HAP-1 (cell line): ENCODE results near the gene CCND1.

ENCODE experiments used
- DNase-seq, 2 experiments: peaks; one replicate each; pipeline ENCODE4 v3.0.0-alpha.2; 2016 to 2020; ENCODE audit warnings: low spot score in 2 of 2
- H3K27me3 ChIP-seq: fragments of 250-450 bp; sonication (Bioruptor Pico); 2 replicates; pipeline ENCODE4 v1.5.1; 2020; ENCODE audit warnings: low read depth, mild to moderate bottlenecking, moderate library complexity
- H3K36me3 ChIP-seq: fragments of 250-450 bp; sonication (Bioruptor Pico); replicated peaks from 2 replicates; pipeline ENCODE4 v1.5.1; 2020; ENCODE audit warnings: mild to moderate bottlenecking
- H3K4me1 ChIP-seq: fragments of 250-450 bp; sonication (Bioruptor Pico); 2 replicates; pipeline ENCODE4 v1.5.1; 2020; ENCODE audit warnings: mild to moderate bottlenecking
- H3K4me3 ChIP-seq: fragments of 250-450 bp; sonication (Bioruptor Pico); 2 replicates; pipeline ENCODE4 v1.5.1; 2020; ENCODE audit warnings: mild to moderate bottlenecking, moderate library complexity
- H3K9me3 ChIP-seq: fragments of 250-450 bp; sonication (Bioruptor Pico); 2 replicates; pipeline ENCODE4 v1.5.1; 2020; ENCODE audit warnings: mild to moderate bottlenecking, moderate library complexity
- in situ Hi-C: fragments of 300-500 bp; cut with MboI; formaldehyde crosslinking; loops from 3 replicates; pipeline ENCODE4 v1.14.3; 2020; ENCODE audit warnings: low sequenced_read_pairs, inconsistent platforms, mixed read lengths

Gene CCND1

DNA sequence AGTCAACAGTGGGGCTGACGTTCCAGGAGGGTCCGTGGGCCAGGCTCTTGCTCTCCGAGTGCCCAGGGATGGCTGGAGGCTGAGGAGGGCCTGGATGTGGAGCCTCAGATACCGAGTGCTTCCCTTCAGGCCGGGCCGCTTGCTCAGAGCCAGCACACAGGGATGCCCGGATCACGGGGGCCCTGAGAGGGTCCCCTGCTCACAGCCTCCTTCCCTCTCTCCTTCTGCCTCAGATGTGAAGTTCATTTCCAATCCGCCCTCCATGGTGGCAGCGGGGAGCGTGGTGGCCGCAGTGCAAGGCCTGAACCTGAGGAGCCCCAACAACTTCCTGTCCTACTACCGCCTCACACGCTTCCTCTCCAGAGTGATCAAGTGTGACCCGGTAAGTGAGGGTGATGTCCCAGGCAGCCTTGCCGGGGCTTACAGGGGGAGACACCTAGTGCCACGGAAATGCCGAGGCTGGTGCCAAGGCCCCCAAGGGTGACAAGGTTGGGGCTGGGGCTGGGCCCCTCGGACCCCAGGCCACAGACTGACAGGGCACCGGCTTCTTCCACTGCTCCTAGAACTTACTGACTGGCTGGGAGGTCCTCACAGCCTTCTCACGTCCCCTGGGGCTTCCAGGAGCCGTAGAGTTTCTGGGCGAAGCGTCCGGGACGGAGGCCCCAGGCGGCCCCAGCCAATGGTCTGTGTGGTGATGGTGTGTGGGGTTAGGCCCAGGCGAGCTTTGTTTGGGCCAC, 7.0 kb downstream of the CCND1 start:
- Histone ChIP-seq H3K9me3 (no peaks in the 10 kb centered on the region), H3K27me3 (peaks cover 3% of the 10 kb centered on the region), H3K4me3 (no peak overlapping the region), H3K4me1 (peaks cover 8% of the 10 kb centered on the region; the same call in 1 of the 2 replicates), H3K36me3 (no peaks in the 10 kb centered on the region)
- DNase-seq: no peak
- in situ Hi-C loops: no loop called here

DNA sequence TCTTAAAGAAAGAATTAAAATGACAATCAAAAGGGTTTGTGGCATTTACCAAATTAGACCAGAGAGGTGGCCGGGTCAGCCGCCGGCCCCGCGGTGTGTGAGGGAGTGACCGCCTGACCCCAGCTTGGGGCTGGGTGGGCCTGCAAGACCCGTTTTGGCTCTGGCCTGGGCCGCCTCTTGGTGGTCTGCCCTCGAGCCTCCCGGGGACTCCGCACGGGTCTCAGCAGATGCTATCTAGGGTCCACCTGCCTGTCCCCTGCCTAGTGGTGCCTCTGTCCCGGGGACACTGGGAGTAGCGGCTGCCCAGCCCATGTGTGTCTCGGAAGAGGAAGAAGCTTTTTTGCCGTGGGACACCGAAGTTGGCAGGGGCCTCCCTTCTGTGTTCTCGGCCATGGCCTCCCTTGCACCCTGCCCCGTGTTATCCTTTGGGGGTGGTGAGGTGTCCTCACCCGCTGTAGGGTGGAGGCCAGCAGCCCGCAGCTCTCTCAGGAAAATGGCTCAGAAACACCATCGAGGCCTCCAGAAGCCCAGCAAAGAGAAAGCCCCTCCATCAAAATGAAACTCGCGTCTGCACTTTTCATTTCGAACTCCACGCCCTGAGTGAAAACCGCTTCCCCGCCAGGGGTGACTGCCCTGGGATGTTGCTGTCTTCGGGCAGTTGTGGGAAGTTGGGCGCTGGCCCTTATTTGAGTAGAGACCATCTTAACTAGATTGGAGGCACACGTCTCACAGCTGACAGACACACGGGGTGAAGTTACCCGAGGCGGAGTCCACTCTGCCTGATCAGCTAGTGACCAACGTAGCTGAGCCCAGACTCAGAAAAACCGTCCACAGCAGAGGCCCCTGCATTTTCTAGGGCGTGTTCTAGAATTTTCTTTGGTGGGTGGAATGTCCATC, 8.0 kb downstream of the CCND1 start:
- in situ Hi-C loops: no loop called here
- Histone ChIP-seq H3K9me3 (no peaks in the 10 kb centered on the region), H3K4me3 (no peak overlapping the region), H3K27me3 (no peaks in the 10 kb centered on the region), H3K4me1 (peaks cover 2% of the 10 kb centered on the region; the same call in 1 of the 2 replicates), H3K36me3 (no peaks in the 10 kb centered on the region)
- DNase-seq: no peak

DNA sequence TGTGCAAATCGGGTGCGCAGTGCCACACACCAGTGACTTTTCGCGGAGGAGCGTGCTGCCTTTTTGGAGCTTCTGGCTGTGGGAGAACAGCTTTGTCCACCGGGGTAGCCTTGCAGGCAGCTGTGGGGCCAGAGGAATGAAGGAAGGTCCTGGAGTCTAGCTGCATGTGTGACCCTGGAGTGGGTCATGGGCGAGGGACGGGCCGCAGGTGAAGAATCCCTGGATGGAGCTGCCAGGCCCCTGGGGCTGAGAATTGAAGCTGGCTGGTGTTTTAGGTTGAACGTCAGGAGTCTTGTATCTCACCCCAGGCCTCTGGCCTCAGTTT, 8.6 kb downstream of the CCND1 start:
- Histone ChIP-seq H3K9me3 (no peaks in the 10 kb centered on the region), H3K36me3 (no peaks in the 10 kb centered on the region), H3K4me1 (no peaks in the 10 kb centered on the region), H3K4me3 (no peak overlapping the region), H3K27me3 (no peaks in the 10 kb centered on the region)
- in situ Hi-C loops: no loop called here
- no peak for DNase-seq

DNA sequence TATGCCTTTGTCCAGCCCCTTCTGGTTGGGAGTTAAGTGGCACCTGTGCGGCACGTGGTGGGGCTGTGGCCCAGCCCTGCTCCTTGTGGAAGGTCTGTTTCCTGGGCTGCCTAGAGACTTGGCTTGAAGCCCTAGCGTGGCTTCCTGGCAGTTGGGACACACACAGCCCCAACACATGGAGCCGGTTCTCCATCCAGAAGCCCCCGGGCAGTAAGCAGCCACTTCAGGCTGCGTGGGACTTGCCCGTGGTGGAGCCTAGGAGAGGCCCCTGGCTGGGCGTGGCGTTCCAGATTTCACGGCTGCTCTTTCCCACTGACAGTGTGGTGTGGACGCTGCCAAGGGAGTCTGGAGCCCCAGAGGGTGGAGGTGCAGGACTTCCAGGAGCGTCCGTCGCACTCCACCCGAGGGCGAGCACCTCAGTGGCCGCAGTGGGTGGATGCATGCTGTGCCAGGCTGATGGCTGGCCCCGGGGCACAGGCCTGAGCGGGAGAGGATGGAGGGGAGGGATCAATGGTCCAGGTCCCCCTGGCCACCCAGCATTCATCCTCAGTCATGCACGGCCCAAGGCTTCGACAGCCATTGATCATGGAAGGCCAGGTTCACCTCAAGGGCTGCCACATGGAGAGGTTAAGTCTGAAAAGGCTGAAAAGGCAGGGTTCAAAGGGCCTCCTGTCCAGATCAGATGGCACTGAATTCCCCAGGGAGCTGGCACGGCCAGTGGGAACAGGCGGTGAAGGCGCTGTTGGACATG, 9.3 kb downstream of the CCND1 start:
- in situ Hi-C loops: loop anchor here (25.0 kb wide), 1 partner anchor 1388 kb away; the partner anchor contains the start of gene C11orf24
- DNase-seq: no peak
- Histone ChIP-seq H3K36me3 (no peaks in the 10 kb centered on the region), H3K4me3 (no peak overlapping the region), H3K4me1 (no peaks in the 10 kb centered on the region), H3K9me3 (no peaks in the 10 kb centered on the region), H3K27me3 (no peaks in the 10 kb centered on the region)

DNA sequence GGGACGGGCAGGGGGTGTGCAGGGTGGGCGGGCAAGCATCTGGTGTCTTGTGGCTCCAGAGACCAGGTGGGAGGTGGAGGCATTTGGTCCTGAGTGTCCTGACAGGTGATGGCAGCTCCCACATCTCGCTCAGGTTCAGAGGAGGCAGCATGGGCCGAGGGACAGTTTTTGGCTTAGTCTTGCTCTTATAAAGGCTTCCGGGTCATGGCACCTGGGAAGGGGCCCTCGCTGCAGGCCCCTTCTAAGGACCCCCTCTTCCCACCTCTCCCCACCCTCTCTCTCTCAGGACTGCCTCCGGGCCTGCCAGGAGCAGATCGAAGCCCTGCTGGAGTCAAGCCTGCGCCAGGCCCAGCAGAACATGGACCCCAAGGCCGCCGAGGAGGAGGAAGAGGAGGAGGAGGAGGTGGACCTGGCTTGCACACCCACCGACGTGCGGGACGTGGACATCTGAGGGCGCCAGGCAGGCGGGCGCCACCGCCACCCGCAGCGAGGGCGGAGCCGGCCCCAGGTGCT, 9.9 kb downstream of the CCND1 start:
- no peak overlapping the region for H3K4me3 ChIP-seq
- in situ Hi-C loops: loop anchor here (25.0 kb wide), 1 partner anchor 1389 kb away; the partner anchor contains the start of gene C11orf24
- no peaks in the 10 kb centered on the region for H3K4me1 ChIP-seq
- H3K9me3 ChIP-seq: no peaks in the 10 kb centered on the region
- H3K27me3 ChIP-seq: no peaks in the 10 kb centered on the region
- DNase-seq: no peak
- H3K36me3 ChIP-seq: no peaks in the 10 kb centered on the region

DNA sequence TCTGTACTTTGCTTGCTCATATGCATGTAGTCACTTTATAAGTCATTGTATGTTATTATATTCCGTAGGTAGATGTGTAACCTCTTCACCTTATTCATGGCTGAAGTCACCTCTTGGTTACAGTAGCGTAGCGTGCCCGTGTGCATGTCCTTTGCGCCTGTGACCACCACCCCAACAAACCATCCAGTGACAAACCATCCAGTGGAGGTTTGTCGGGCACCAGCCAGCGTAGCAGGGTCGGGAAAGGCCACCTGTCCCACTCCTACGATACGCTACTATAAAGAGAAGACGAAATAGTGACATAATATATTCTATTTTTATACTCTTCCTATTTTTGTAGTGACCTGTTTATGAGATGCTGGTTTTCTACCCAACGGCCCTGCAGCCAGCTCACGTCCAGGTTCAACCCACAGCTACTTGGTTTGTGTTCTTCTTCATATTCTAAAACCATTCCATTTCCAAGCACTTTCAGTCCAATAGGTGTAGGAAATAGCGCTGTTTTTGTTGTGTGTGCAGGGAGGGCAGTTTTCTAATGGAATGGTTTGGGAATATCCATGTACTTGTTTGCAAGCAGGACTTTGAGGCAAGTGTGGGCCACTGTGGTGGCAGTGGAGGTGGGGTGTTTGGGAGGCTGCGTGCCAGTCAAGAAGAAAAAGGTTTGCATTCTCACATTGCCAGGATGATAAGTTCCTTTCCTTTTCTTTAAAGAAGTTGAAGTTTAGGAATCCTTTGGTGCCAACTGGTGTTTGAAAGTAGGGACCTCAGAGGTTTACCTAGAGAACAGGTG, 11.1 kb downstream of the CCND1 start:
- no peaks in the 10 kb centered on the region for H3K9me3 ChIP-seq
- H3K4me3 ChIP-seq: no peak overlapping the region
- H3K36me3 ChIP-seq: no peaks in the 10 kb centered on the region
- H3K4me1 ChIP-seq: no peaks in the 10 kb centered on the region
- no peak for DNase-seq
- no peaks in the 10 kb centered on the region for H3K27me3 ChIP-seq
- in situ Hi-C loops: loop anchor here (25.0 kb wide), 1 partner anchor 1390 kb away; the partner anchor contains the start of gene C11orf24

DNA sequence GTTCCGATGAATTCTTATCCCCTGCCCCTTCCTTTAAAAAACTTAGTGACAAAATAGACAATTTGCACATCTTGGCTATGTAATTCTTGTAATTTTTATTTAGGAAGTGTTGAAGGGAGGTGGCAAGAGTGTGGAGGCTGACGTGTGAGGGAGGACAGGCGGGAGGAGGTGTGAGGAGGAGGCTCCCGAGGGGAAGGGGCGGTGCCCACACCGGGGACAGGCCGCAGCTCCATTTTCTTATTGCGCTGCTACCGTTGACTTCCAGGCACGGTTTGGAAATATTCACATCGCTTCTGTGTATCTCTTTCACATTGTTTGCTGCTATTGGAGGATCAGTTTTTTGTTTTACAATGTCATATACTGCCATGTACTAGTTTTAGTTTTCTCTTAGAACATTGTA, 12.0 kb downstream of the CCND1 start:
- no peaks in the 10 kb centered on the region for H3K27me3 ChIP-seq
- no peaks in the 10 kb centered on the region for H3K36me3 ChIP-seq
- H3K4me3 ChIP-seq: no peak overlapping the region
- H3K4me1 ChIP-seq: peaks cover 4% of the 10 kb centered on the region
- H3K9me3 ChIP-seq: no peaks in the 10 kb centered on the region
- in situ Hi-C loops: loop anchor here (25.0 kb wide), 1 partner anchor 1391 kb away; the partner anchor contains the start of gene C11orf24
- DNase-seq: no peak

DNA sequence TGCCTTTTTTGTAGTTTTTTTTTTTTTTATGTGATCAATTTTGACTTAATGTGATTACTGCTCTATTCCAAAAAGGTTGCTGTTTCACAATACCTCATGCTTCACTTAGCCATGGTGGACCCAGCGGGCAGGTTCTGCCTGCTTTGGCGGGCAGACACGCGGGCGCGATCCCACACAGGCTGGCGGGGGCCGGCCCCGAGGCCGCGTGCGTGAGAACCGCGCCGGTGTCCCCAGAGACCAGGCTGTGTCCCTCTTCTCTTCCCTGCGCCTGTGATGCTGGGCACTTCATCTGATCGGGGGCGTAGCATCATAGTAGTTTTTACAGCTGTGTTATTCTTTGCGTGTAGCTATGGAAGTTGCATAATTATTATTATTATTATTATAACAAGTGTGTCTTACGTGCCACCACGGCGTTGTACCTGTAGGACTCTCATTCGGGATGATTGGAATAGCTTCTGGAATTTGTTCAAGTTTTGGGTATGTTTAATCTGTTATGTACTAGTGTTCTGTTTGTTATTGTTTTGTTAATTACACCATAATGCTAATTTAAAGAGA, 12.5 kb downstream of the CCND1 start:
- Histone ChIP-seq H3K36me3 (no peaks in the 10 kb centered on the region), H3K4me3 (no peak overlapping the region), H3K4me1 (peaks cover 9% of the 10 kb centered on the region), H3K9me3 (no peaks in the 10 kb centered on the region), H3K27me3 (no peaks in the 10 kb centered on the region)
- DNase-seq: no peak
- in situ Hi-C loops: loop anchor here (25.0 kb wide), 1 partner anchor 1391 kb away; the partner anchor contains the start of gene C11orf24

DNA sequence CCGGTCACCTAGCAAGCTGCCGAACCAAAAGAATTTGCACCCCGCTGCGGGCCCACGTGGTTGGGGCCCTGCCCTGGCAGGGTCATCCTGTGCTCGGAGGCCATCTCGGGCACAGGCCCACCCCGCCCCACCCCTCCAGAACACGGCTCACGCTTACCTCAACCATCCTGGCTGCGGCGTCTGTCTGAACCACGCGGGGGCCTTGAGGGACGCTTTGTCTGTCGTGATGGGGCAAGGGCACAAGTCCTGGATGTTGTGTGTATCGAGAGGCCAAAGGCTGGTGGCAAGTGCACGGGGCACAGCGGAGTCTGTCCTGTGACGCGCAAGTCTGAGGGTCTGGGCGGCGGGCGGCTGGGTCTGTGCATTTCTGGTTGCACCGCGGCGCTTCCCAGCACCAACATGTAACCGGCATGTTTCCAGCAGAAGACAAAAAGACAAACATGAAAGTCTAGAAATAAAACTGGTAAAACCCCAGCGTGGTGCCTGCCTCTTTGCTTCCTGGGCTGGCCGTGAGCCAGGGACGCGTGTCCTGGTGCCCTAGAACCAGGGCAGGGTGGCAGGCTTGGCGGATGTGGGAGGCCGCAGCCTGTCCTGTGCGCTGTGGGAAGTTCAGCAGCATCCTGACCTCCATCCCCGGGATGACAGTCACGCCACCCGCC, 13.2 kb downstream of the CCND1 start:
- in situ Hi-C loops: loop anchor here (25.0 kb wide), 1 partner anchor 1392 kb away; the partner anchor contains the start of gene C11orf24
- no peaks in the 10 kb centered on the region for H3K27me3 ChIP-seq
- peaks cover 11% of the 10 kb centered on the region for H3K4me1 ChIP-seq
- no peak overlapping the region for H3K4me3 ChIP-seq
- H3K36me3 ChIP-seq: no peaks in the 10 kb centered on the region
- DNase-seq: no peak
- H3K9me3 ChIP-seq: no peaks in the 10 kb centered on the region

DNA sequence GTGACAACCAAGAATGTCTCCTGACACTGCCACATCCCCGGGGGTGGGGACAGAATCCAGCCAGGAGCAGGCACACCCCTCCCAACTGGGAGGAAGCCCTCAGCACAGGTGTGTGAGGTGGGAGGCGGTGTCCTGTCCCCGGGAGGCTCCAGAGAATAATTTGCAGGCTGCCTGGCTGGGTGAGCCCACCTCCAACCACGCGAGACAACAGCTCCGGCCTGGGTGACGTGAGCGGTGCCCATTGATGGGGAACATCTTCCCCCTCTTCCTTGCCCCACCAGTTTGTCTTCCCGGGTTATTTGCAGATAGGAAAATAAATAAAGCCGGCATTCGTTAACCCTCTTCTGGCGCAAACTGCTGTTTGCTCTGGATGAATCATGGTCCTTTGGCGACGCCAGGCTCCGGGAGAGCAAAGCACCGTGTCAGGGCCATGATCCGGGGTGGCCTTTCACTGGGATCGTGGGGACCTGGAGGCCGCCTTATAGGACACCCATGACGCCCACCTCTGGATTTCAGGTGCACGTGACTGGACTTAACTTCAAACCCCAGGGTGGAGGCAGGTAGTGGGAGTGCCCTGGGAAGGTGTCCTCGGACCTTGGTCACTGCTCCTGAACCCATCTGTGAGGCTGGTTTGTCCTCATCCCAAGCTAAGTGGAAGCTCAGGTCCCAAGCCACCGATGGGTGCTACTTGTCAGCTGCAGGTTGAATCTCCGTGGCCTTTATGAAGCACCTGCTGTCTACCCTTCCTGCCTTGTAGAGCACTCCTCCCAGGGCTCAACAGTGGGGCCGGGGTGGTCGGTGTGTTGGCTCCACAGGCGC, 13.9 kb downstream of the CCND1 start:
- in situ Hi-C loops: loop anchor here (25.0 kb wide), 1 partner anchor 1393 kb away; the partner anchor contains the start of gene C11orf24
- Histone ChIP-seq H3K9me3 (no peaks in the 10 kb centered on the region), H3K4me1 (peaks cover 11% of the 10 kb centered on the region), H3K27me3 (no peaks in the 10 kb centered on the region), H3K4me3 (no peak overlapping the region), H3K36me3 (no peaks in the 10 kb centered on the region)
- DNase-seq: no peak

DNA sequence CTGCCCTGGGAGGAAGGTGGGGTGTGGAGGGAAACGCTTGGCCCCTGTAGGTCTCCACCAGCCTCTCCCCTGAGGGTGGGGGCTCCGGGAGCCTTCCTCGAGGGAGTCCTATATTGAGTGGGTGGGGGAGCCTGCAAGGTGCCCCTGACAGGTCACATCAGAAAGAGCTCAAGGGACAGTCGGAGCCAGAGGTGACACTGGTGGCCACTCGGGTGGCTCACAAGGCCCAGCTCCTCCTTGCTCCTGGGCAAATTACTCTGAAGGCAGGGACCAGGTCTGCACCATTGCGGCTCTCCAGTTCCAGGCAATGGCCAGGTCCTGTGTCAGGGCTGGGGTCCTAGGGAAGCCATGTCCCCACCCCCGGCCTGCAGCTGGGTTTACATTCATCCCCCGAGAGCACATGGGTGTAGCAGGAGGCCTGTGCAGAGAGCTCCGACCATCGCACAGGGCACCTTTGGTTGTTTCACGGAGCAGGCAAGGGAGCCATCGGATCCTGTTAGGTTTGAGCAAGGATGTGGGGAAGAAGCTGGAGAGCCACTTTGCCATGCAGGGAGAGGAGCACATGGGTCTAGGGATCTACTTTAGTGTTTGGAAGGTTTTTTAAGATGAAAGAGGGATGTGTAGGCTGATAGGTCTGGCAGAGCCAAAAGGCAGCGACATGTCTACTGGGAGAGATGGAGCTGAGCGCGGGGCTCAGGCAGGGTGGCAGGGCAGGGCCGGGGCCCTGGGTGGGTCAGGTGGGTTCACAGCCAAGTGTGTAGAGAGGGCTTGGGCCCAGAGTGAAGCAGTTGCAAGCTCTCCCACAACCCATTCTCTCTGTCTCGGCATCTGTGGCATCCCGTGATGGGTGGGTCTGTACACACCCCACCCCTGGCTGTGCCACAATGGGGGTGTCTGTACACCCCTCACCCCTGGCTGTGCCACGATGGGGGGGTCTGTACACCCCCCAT, 14.8 kb downstream of the CCND1 start:
- Histone ChIP-seq H3K9me3 (no peaks in the 10 kb centered on the region), H3K27me3 (no peaks in the 10 kb centered on the region), H3K4me1 (peaks cover 11% of the 10 kb centered on the region), H3K4me3 (no peak overlapping the region), H3K36me3 (no peaks in the 10 kb centered on the region)
- DNase-seq: no peak
- in situ Hi-C loops: loop anchor here (25.0 kb wide), 1 partner anchor 1393 kb away; the partner anchor contains the start of gene C11orf24
